Measurements from ENCODE around the gene CSRNP2. TPM values are rescaled to one million over a fixed set of nuclear protein-coding genes. Genes with fewer than 3 reads are reported as not detected.

Gene CSRNP2
- total and polyA plus RNA-seq, 2 donors (not counting 3 experiments of a cell fraction or from before 2014, with no cell fraction given): 24.2 to 49.7 TPM

DNA sequence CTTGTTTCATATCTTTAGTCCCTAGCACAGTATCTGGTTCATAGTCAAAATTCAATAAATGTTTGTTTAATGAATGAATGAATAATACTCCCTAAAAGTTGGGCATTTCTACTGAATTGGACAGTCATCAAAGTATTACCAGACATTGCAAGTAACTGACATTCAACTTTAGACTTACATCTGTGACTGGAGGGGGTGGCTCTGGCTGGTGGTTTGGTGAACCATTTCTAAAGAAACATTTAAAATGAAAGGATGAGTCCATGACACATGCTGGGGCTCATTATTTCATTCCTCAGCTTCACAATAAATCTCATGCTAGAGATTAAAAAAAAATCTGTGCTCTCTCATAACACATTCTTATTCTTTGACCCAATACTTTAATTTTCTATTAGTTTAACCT, 20.6 kb upstream of the CSRNP2 start:
- dilution Hi-C loops (cut with MboI; ENCODE audit: extremely low pct_ligation_motif_present, low sequenced_read_pairs) (no loop called here), intact Hi-C loops (cut with micrococcal nuclease) (no loop called here)
- CTCF ChIA-PET: interaction anchor here (2.4 kb wide), 1 partner anchor 237 kb away, joined by 8 read pairs; no protein-coding TSS in a partner anchor
- no peaks in the 10 kb centered on the region for H3K27me3 ChIP-seq (ENCODE audit: control insufficient read depth in 2 of 2, insufficient read depth in 2 of 2, low read length in 2 of 2)
- TF ChIP-seq JUN (IDR thresholded peaks at IDR 0.05; ENCODE audit: borderline replicate concordance, insufficient read depth, insufficient read length, low read depth) (no peak), POLR2AphosphoS5 (IDR thresholded peaks at IDR 0.05; ENCODE audit: insufficient read depth, low read depth, low read length) (no peak), GATA2 (IDR thresholded peaks at IDR 0.05; ENCODE audit: insufficient read depth, insufficient read length, low read depth, low read length) (no peak), POLR2A (IDR thresholded peaks at IDR 0.05; ENCODE audit: low read depth, low read length) (no peak), MYC (IDR thresholded peaks at IDR 0.05; ENCODE audit: low read depth, low read length) (no peak), FOS (IDR thresholded peaks at IDR 0.05; ENCODE audit: borderline replicate concordance, insufficient read depth, low read length) (no peak), EZH2 (IDR thresholded peaks at IDR 0.05; ENCODE audit: borderline replicate concordance, low read depth, low read length, severe bottlenecking) (no peak)
- TF ChIP-seq, protein P1, sequence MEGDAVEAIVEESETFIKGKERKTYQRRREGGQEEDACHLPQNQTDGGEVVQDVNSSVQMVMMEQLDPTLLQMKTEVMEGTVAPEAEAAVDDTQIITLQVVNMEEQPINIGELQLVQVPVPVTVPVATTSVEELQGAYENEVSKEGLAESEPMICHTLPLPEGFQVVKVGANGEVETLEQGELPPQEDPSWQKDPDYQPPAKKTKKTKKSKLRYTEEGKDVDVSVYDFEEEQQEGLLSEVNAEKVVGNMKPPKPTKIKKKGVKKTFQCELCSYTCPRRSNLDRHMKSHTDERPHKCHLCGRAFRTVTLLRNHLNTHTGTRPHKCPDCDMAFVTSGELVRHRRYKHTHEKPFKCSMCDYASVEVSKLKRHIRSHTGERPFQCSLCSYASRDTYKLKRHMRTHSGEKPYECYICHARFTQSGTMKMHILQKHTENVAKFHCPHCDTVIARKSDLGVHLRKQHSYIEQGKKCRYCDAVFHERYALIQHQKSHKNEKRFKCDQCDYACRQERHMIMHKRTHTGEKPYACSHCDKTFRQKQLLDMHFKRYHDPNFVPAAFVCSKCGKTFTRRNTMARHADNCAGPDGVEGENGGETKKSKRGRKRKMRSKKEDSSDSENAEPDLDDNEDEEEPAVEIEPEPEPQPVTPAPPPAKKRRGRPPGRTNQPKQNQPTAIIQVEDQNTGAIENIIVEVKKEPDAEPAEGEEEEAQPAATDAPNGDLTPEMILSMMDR (IDR thresholded peaks at IDR 0.05; ENCODE audit: extremely low read depth in 1 of 2, insufficient read depth in 1 of 2, low read depth in 1 of 2, low read length in 2 of 2): no peak
- TF ChIP-seq, protein P2, sequence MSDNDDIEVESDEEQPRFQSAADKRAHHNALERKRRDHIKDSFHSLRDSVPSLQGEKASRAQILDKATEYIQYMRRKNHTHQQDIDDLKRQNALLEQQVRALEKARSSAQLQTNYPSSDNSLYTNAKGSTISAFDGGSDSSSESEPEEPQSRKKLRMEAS (IDR thresholded peaks at IDR 0.05; ENCODE audit: insufficient read depth, insufficient read length): no peak
- H3K9me1 ChIP-seq (replicated peaks; ENCODE audit: control insufficient read depth, extremely low read depth, insufficient read depth, low read length): no peaks in the 10 kb centered on the region
- DNase-seq (ENCODE audit: low read depth, low spot score) (no peak), FAIRE-seq (no peak)
- no peak overlapping the region for H3K4me3 ChIP-seq (replicated peaks in 1 of 3; ENCODE audit: insufficient read depth in 1 of 3, low read depth in 1 of 3, low read length in 3 of 3)
- no peak overlapping the region for H3K9ac ChIP-seq (replicated peaks; ENCODE audit: extremely low read depth, insufficient read depth, low read length)
- BruUV-seq (replicated peaks): no TSS peak
- H3K4me2 ChIP-seq (ENCODE audit: insufficient read depth, low read length): no peak overlapping the region
- POLR2A ChIA-PET: no interaction called here
- peaks cover 9 to 20% of the 10 kb centered on the region in 2 experiments for H3K36me3 ChIP-seq (ENCODE audit: control insufficient read depth in 2 of 2, extremely low read depth in 1 of 2, insufficient read depth in 2 of 2, low read length in 2 of 2)
- no peaks in the 10 kb centered on the region for H3K4me1 ChIP-seq (ENCODE audit: control insufficient read depth, extremely low read depth, insufficient read depth, low read length)
- H4K20me1 ChIP-seq (replicated peaks; ENCODE audit: control insufficient read depth, extremely low read depth, insufficient read depth, low read length): no peaks in the 10 kb centered on the region
- H3K27ac ChIP-seq (ENCODE audit: insufficient read depth, low read depth, low read length): no peak overlapping the region
- H3K79me2 ChIP-seq (ENCODE audit: control insufficient read depth, insufficient read depth, low read length): no peaks in the 10 kb centered on the region
- no peaks in the 10 kb centered on the region for H3K9me3 ChIP-seq (replicated peaks; ENCODE audit: control insufficient read depth, insufficient read depth, low read length)
- no peak overlapping the region for H2AFZ ChIP-seq (ENCODE audit: low read depth, low read length)
